OCI-LY3 (cell line): ENCODE results near the gene ARNT2.

Experiments
- H2AFZ ChIP-seq: fragments of 200-600, 300-600 bp; shearing (Covaris generic); 2 replicates; pipeline ENCODE4 v1.6.0; 2014; ENCODE audit warnings: antibody characterized with exemption, low read depth, low read length
- H3K27ac ChIP-seq: fragments of 200-600, 300-600 bp; sonication (generic); 2 replicates; pipeline ENCODE4 v1.5.1; 2014; ENCODE audit warnings: mild to moderate bottlenecking, low read length, moderate library complexity, mixed read lengths
- H3K27me3 ChIP-seq: fragments of 200-600, 300-600 bp; sonication (generic); 2 replicates; pipeline ENCODE4 v1.6.1; 2014; ENCODE audit warnings: low read depth, low read length, mixed read lengths
- H3K36me3 ChIP-seq: fragments of 200-600, 300-600 bp; sonication (generic); replicated peaks from 2 replicates; pipeline ENCODE3; 2014; ENCODE audit warnings: low read depth, low read length, mixed read lengths
- H3K4me1 ChIP-seq: fragments of 300-600, 200-600 bp; sonication (generic); 2 replicates; pipeline ENCODE4 v1.6.1; 2014; ENCODE audit warnings: low read length, mixed read lengths
- H3K4me2 ChIP-seq: fragments of 200-600, 300-600 bp; sonication (generic); 2 replicates; pipeline ENCODE4 v1.6.1; 2014; ENCODE audit warnings: low read length, mixed read lengths
- H3K4me3 ChIP-seq: fragments of 300-600, 200-600 bp; sonication (generic); 2 replicates; pipeline ENCODE4 v1.5.1; 2014; ENCODE audit warnings: antibody characterized with exemption, mild to moderate bottlenecking, low read length, moderate library complexity
- H3K79me2 ChIP-seq: fragments of 300-600, 200-600 bp; shearing (Covaris generic); 2 replicates; pipeline ENCODE4 v1.6.1; 2014; ENCODE audit warnings: mild to moderate bottlenecking, low read length, mixed read lengths
- H3K9ac ChIP-seq: fragments of 300-600, 200-600 bp; shearing (Covaris generic); 2 replicates; pipeline ENCODE4 v1.6.0; 2014; ENCODE audit warnings: mild to moderate bottlenecking, low read length, moderate library complexity
- H3K9me3 ChIP-seq: fragments of 200-600, 300-600 bp; shearing (Covaris generic); 2 replicates; pipeline ENCODE4 v1.6.1; 2014; ENCODE audit warnings: low read length, mixed read lengths; ENCODE audit not compliant: insufficient read depth
- H4K20me1 ChIP-seq: fragments of 200-600, 300-600 bp; sonication (generic); 2 replicates; pipeline ENCODE4 v1.6.1; 2016; ENCODE audit warnings: low read length, mixed read lengths; ENCODE audit not compliant: insufficient read depth
- CTCF ChIP-seq: fragments of 200-600, 300-600 bp; sonication (generic); IDR thresholded peaks from 2 replicates; pipeline ENCODE4 v1.5.1; 2014; ENCODE audit warnings: antibody characterized with exemption, low read length, low read depth
- EZH2phosphoT487 ChIP-seq: fragments of 200-600 bp; shearing (Covaris generic); IDR thresholded peaks from 2 replicates; pipeline ENCODE4 v1.6.1; 2018; ENCODE audit warnings: antibody characterized with exemption, mixed run types, low read depth

ARNT2 gene

GRCh38 chr15:80609512-80609946 is 205.3 kb downstream of the ARNT2 start:
- no peak overlapping the region for H3K9ac ChIP-seq
- no peaks in the 10 kb centered on the region for H3K27me3 ChIP-seq
- no peaks in the 10 kb centered on the region for H3K4me1 ChIP-seq
- no peaks in the 10 kb centered on the region for H3K9me3 ChIP-seq
- H3K27ac ChIP-seq = no peak overlapping the region
- H3K79me2 ChIP-seq = no peaks in the 10 kb centered on the region
- no peak overlapping the region for H2AFZ ChIP-seq
- H3K4me2 ChIP-seq = no peak overlapping the region
- no peak for TF ChIP-seq EZH2phosphoT487
- TF ChIP-seq CTCF = no peak
- H4K20me1 ChIP-seq = no peaks in the 10 kb centered on the region
- H3K36me3 ChIP-seq = no peaks in the 10 kb centered on the region
- no peak overlapping the region for H3K4me3 ChIP-seq

DNA sequence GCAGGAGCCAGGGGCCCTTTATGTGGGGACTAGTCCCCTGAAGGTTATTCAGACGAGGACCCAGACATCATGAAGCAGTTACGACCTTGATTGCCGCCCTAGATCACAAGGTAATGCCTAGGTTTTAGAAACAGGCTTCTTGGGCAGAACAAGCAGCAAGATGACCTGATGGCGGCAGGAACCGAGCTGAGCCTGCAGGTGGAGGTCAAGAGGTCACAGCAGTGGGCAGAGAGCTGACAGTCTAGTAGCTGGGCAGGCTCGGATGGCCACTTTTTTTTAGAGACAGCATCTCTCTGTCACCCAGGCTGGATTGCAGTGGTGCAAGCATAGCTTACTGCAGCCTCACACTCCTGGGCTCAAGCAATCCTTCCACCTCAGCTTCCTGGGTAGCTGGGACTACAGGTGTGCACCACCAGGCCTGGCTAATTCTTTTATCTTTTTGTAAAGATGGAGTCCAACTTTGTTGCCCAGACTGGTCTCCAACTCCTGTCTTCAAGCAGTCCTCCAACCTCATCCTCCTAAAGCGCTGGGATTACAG is 207.4 kb downstream of the ARNT2 start:
- no peaks in the 10 kb centered on the region for H3K27me3 ChIP-seq
- H3K4me1 ChIP-seq = no peaks in the 10 kb centered on the region
- no peaks in the 10 kb centered on the region for H3K36me3 ChIP-seq
- H3K27ac ChIP-seq = no peak overlapping the region
- no peaks in the 10 kb centered on the region for H3K9me3 ChIP-seq
- H3K4me3 ChIP-seq = no peak overlapping the region
- no peak overlapping the region for H2AFZ ChIP-seq
- H3K4me2 ChIP-seq = no peak overlapping the region
- no peak overlapping the region for H3K9ac ChIP-seq
- no peak for TF ChIP-seq CTCF
- no peak for TF ChIP-seq EZH2phosphoT487
- H4K20me1 ChIP-seq = no peaks in the 10 kb centered on the region
- H3K79me2 ChIP-seq = no peaks in the 10 kb centered on the region

DNA sequence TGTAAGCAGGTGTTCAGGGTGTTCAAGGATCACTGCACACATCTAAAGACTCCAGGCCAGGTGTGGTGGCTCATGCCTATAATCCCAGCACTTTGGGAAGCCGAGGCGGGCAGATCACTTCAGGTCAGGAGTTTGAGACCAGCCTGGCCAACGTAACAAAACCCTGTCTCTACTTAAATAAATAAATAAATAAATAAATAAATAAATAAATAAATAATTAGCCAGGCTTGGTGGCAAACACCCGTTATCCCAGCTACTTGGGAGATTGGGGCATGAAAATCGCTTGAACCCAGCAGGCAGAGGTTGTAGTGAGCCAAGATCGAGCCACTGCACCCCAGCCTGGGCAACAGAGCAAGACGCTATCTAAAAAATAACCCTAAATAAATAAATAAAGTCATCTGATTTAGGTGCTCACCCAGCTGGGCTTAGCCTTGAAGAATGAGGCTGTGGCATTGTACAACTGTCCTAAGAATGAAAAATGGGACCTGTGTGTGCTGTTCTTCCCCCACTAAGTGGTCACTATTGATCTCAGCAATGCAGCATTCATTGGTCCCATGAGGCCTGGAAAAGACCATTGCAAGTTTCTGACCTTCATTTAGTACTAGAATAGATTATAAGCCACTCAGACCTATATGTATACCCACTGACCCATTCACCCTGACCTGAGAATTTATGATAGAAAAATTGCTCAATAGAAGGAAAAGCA is 208.1 kb downstream of the ARNT2 start:
- H3K27ac ChIP-seq = no peak overlapping the region
- H3K36me3 ChIP-seq = no peaks in the 10 kb centered on the region
- H3K27me3 ChIP-seq = peaks cover 5% of the 10 kb centered on the region
- no peaks in the 10 kb centered on the region for H3K9me3 ChIP-seq
- H3K4me2 ChIP-seq = no peak overlapping the region
- H3K4me3 ChIP-seq = no peak overlapping the region
- no peaks in the 10 kb centered on the region for H3K79me2 ChIP-seq
- TF ChIP-seq CTCF = no peak
- no peak overlapping the region for H2AFZ ChIP-seq
- H4K20me1 ChIP-seq = no peaks in the 10 kb centered on the region
- H3K9ac ChIP-seq = no peak overlapping the region
- H3K4me1 ChIP-seq = no peaks in the 10 kb centered on the region

DNA sequence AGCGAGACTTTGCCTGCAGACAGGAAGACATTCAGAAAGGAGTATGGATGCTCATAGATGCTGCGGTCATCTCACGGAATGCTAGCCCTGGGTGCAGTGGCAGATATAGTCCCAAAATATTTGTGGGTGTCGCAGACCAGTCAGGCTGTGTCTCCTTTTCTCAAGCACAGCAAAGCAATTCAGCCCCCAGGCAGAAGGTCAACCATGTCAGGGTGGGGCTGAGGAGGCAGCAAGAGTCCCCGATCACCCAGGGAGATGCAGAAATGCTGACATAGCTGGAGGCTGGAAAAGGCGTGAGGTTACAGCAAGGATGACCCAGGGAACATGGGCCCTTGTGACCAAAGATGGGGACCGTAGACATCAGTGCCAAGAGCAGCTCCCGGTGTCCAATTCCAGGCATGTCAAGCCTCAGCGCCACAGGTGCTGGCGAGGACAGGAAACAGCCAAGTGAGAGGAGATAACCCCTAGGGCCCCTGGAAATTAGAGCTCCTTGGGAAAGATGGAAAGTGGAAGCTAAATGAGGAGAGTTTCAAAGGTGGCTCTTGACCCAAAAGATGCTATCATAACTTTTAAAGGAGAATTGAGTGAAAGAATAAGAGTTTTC is 209.7 kb downstream of the ARNT2 start:
- Histone ChIP-seq H3K9me3 (no peaks in the 10 kb centered on the region), H3K36me3 (no peaks in the 10 kb centered on the region), H3K27me3 (peaks cover 6% of the 10 kb centered on the region), H3K27ac (no peak overlapping the region), H2AFZ (no peak overlapping the region), H3K79me2 (no peaks in the 10 kb centered on the region), H3K4me2 (no peak overlapping the region), H3K9ac (no peak overlapping the region), H4K20me1 (no peaks in the 10 kb centered on the region), H3K4me3 (no peak overlapping the region), H3K4me1 (peaks cover 11% of the 10 kb centered on the region)
- TF ChIP-seq CTCF (no peak), EZH2phosphoT487 (no peak)
